HG03442 (cell line): ENCODE results near the gene ATP2A1.
"Not testable (repeated sequence)": the region's sequence is repeated elsewhere in the genome, so short reads cannot be mapped to it uniquely, and the experiment has no call there.

Experiments
- ATAC-seq: cut with Tn5 transposase; IDR thresholded peaks from one replicate; pipeline ENCODE4 v1.9.1; 2021; ENCODE audit warnings: mild to moderate bottlenecking, moderate library complexity; ENCODE audit not compliant: unreplicated experiment

Gene ATP2A1

GRCh38 chr16:28905229-28905754 lies 27.0 kb downstream of the ATP2A1 start:
- ATAC-seq = no peak

- ATAC-seq = no peak
These were observed 27.6 kb downstream of the ATP2A1 start for GRCh38 chr16:28905800-28906372.

GRCh38 chr16:28910086-28911031 lies 32.1 kb downstream of the ATP2A1 start:
- ATAC-seq = no peak

- ATAC-seq = no peak
These were observed 34.3 kb downstream of the ATP2A1 start for GRCh38 chr16:28912558-28912957.

- ATAC-seq = no peak
These were observed 35.8 kb downstream of the ATP2A1 start for GRCh38 chr16:28913946-28914724.

GRCh38 chr16:28915181-28915580 lies 36.9 kb downstream of the ATP2A1 start:
- ATAC-seq = no peak

- ATAC-seq = no peak
These were observed 38.8 kb downstream of the ATP2A1 start for GRCh38 chr16:28917095-28917494.

- no peak for ATAC-seq
These were observed 40.4 kb downstream of the ATP2A1 start for GRCh38 chr16:28918698-28919097.

- ATAC-seq = no peak
These were observed 44.9 kb downstream of the ATP2A1 start for GRCh38 chr16:28923231-28923587.

- ATAC-seq = peak; percentile 47
These were observed 45.5 kb downstream of the ATP2A1 start for GRCh38 chr16:28923652-28924398.

- ATAC-seq = no peak
These were observed 46.1 kb downstream of the ATP2A1 start for GRCh38 chr16:28924399-28924761.

GRCh38 chr16:28924762-28925385 lies 46.6 kb downstream of the ATP2A1 start, which contains the start of gene RABEP2:
Gene RABEP2, minus strand, starts transcription at chr16:28925238. Its CDS starts 75 bp downstream, at chr16:28925163.
- ATAC-seq = peak; percentile 61

GRCh38 chr16:28925386-28926228 lies 47.3 kb downstream of the ATP2A1 start:
- ATAC-seq = peak; percentile 26

- not testable (repeated sequence) for ATAC-seq
These were observed 48.0 kb downstream of the ATP2A1 start for GRCh38 chr16:28926284-28926683.

- no peak for ATAC-seq
These were observed 49.5 kb downstream of the ATP2A1 start for GRCh38 chr16:28927815-28928214.

GRCh38 chr16:28930203-28930602 lies 51.9 kb downstream of the ATP2A1 start:
- ATAC-seq = no peak

- ATAC-seq = no peak
These were observed 52.4 kb downstream of the ATP2A1 start for GRCh38 chr16:28930652-28931051.

GRCh38 chr16:28931801-28932225 lies 53.5 kb downstream of the ATP2A1 start, which contains the start of gene CD19:
Gene CD19, plus strand, starts transcription at chr16:28931971. Its CDS starts 30 bp downstream, at chr16:28932001.
- peak; percentile 55 for ATAC-seq
